ENCODE data around the gene PRSS36.
"Not testable (repeated sequence)": the region's sequence is repeated elsewhere in the genome, so short reads cannot be mapped to it uniquely, and the experiment has no call there.

Gene PRSS36

GRCh38 chr16:31141489-31142108 is 8.3 kb downstream of the PRSS36 start:
- no peak for DNase-seq

GRCh38 chr16:31141071-31141469 is 8.8 kb downstream of the PRSS36 start:
- not testable (repeated sequence) for DNase-seq

DNA sequence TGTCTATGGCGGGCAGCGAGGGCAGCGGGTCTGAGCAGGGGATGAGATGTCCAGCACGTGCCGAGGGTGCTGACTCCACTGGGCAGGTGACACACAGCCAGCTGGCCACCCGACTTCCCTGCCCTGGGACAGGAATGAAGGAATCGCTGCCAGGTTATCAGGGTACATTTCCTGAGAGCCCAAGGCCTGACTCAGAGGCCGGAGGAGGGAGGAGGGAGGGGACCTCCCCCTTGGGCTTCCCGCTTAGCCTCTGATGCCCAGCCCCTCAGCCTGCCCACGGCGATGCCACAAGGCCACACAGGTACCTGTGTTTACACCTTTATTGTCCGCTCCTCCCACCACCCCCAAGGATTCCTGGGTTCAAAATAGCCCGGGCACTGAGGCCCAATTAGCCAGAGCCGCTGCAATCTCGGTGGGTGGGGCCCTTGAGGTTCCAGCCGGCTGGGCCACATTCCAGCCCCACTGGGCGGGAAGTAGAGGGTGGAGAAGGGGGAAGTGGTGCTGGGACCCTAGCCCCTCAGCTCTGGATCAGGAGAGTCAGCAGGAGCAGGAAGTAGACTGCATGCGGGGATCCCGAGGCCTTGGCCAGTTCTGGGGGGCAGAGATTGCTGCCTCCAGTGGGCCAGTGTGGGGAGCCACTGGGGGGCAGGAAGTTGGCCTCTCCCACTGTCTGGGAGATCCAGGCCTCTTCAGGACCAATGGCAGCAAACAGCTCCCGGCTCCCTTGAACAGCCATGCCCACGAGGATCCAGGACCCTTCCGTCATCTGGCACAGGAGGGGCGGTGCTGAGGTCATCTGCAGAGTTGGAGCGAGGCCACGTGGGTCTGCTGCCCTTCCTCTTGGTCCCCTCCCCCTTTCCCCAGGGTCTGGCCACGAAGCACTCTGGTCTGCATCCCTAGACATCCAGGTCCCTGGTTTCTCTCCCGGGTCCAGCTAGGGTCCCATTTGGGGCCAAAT is 11.0 kb downstream of the PRSS36 start:
- DNase-seq: no peak

GRCh38 chr16:31136822-31137499 is 12.9 kb downstream of the PRSS36 start:
- DNase-seq: not testable (repeated sequence)

DNA sequence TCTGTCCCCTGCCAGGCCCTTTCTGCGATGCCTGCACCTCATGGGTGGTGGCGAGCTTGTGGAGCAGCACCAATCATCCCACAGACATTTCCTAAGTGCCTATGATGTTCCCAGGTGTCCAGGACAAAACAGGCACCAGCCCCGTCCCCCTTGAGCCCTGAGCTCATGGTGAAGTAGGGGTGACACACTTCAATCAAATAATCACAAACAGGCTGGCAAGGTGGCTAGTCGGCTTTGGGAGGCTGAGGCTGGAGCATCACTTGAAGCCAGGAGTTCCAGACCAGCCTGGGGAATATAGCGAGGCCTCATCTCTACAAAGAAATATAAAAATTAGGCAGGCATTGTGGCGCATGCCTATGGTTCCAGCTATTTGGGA is 13.6 kb downstream of the PRSS36 start:
- DNase-seq: no peak

DNA sequence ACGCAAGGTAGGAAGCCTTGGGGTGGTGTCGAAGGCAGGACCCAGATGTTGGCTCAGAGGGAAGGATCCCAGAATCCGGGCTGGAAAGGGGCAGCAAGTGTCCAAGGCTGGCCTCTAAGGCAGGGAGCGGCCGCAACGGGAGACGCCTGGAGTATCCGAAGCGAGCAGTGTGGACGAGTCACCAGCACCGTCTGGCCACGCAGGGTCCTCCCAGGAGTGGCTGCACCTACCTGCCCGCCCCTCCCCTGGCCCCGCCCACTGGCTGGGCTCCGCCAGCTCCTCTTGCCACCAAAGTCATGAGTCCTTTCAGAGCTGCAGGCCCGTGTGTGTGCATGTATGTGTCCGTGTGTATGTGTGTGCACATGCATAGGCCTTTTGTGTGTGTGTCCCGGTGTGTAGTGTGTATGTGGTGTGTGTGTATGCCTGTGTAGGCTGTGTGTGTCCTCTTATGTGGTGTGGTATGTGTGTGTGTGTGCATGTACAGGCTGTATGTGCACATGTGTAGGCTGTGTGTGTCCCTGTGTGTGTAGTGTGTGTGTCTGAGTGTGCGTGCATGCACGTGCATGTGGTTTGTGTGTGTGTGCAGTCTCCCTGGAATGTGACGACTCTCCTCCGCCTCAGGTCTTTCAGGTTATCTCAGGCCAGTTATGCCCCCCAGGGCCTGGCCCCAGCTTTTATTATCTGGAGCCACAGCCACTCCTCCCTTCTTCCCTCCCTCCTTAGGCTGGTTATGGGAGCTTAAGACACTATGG is 14.2 kb downstream of the PRSS36 start, which contains the start of gene PRSS8:
TSS of gene PRSS8 (minus strand) at position 193 of the 752 bp plus-strand sequence. CDS start 229 bp downstream, outside the sequence.
- no peak for DNase-seq

GRCh38 chr16:31134625-31135534 is 15.0 kb downstream of the PRSS36 start:
- no peak for DNase-seq

DNA sequence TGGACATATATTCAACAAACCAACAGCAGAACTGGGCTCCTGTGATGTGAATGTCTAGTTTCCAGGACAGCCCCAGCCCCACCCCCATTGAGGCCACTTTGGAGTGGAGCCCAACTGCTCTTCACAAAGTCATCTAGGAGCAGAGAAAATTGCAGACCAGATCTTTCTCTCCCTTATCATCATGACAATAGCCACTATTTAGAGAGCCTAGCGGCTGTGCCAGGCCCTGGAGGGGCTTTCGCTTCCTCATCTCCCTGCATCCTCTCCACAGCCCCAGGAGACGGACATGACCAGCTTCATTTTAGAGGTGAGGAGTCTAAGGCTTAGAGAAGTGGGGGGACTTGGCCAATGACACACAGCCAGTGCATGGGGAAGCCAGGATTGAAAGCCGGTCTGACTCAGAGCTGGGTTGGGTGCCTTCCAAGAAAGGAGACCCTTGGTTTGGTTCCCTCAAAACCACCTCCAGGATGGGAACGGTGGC is 15.7 kb downstream of the PRSS36 start:
- no peak for DNase-seq

- DNase-seq: no peak
Measured at GRCh38 chr16:31133046-31133501, 16.8 kb downstream of the PRSS36 start.

DNA sequence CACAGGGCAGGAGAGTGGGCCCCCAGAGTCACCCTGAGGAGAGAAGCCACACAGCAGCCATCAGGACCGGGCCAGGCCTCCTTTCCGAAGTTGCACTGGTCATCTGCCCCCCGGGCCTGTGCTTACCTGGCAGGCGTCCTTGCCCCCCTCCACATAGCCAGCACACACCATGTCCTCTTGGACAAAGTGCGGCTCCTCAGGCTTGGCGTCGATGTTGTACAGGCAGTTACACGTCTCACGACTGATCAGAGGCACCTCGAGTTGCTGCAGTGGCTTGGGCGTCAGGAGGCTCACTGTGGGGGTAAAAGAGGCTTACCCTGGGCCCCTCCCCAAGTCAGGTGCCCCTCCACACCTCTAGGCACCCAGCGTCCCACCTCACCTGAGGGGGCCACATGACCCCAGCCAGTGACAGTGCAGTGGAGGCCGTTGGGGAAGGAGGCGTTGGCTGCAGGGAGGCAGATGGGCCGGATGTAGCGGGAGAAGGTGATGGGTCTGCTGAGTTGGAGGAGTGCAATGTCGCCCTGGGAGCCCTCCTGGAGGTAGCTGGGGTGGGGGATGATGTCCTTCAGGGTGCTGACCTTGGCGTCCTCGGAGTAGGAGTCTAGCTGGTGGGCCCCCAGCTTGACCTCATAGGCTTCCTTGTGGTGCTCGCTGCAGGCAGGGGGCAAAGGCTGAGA is 17.4 kb downstream of the PRSS36 start:
- DNase-seq: no peak

GRCh38 chr16:31131841-31132271 is 18.0 kb downstream of the PRSS36 start:
- DNase-seq: no peak

DNA sequence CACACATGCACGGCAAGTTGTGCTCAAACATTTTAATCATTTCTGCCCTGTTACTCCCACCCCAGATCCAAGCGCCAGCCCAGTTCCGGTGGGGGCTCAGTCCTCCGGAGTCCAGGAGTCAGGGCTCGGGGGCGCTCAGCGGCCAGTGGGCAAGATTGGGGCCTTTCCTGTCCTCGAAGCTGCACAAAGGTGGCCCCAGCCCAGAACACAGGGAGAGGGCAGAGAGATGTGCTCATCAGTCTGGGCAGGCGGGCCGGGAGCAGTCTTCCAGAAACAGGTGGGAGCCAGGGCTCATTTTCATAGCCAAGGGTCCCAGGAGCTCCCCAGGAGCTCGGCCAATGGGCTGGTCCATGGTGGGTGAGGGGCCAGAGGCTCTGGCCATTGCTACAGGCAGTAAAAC is 18.4 kb downstream of the PRSS36 start:
- DNase-seq: no peak

GRCh38 chr16:31130899-31131298 is 19.0 kb downstream of the PRSS36 start:
- no peak for DNase-seq

GRCh38 chr16:31130336-31130891 is 19.5 kb downstream of the PRSS36 start:
- DNase-seq: no peak

- DNase-seq: no peak
Measured at GRCh38 chr16:31129568-31130335, 20.1 kb downstream of the PRSS36 start.

DNA sequence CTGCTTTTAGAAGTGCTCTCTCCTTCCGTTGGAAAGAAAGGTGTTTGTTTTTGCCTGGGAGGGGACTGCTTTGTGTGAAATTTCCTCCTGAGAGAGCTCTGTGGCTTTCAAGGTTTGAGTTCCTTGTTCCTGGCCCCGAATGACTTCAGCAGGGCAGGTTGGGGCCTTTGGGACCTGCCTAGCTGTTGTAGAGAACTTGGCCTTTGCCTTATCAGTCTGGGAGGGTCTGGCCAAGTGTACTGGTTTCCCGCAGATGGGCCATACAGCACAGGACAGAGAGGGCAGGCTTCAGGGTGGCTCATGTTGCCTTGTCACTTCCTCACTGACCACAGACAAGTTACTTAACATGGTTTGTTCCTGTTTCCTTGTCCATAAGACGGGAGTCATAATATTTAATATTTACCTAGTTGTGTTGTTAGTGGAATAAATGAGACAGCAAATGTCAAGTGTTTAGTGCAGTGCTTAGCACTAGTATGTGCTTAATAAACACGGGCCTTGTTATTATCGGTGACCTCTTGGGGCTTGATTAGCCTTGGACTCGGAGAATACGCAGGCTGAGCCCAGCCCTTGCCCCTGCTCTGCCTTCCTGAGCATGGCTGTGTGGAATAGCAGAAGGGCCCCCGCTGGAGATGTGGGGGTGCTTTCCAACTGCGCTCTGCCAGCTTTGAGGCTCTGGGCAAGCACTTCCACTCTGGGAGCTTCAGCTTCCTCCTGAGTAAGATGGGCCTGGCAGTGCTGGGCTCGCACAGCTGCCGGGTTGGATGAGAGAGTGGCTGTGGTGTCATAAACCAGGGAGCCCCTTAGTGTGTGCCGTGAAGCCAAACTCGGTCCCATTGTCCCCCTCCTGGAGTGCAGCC is 20.9 kb downstream of the PRSS36 start:
- no peak for DNase-seq

DNA sequence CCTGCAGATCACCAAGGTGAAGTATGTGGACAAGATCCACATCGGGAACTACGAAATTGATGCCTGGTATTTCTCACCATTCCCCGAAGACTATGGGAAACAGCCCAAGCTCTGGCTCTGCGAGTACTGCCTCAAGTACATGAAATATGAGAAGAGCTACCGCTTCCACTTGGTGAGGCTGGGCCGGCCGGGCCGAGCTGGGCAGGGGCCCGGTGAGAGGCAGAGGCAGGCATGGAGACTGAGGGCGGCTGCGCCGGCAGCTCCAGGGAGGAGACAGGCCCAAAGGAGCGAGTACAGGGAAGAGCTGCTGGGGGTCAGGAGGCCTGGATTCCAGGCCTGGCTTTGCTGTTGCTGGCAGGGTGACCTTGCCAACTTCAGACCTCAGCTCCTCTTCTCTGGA is 22.7 kb downstream of the PRSS36 start:
- DNase-seq: no peak

- DNase-seq: no peak
Measured at GRCh38 chr16:31125844-31126243, 24.0 kb downstream of the PRSS36 start.

- no peak for DNase-seq
Measured at GRCh38 chr16:31120129-31120528, 29.7 kb downstream of the PRSS36 start.

Measured in NCI-H748 treated with DMSO at 0.1 percent for 48 hours (cell line).